Lower lobe of right lung (tissue), 2 donors: ENCODE measurements around the gene ISG20. TPM values are rescaled to one million over a fixed set of nuclear protein-coding genes. Genes with fewer than 3 reads are reported as not detected.
A peak's percentile ranks its signal among the peaks of the same experiment; 100 is the strongest.

Source experiments
- ATAC-seq, 2 donors: fragments of 200-7000 bp; cut with Tn5 transposase; one replicate each; pipeline ENCODE4 v1.9.1; 2020 to 2022; ENCODE audit warnings: mild to moderate bottlenecking in 2 of 2, moderate library complexity in 2 of 2
- DNase-seq: peaks from one replicate; pipeline ENCODE4 v3.0.0-alpha.2; 2020
- H3K27ac ChIP-seq: fragments of 200-600 bp; one replicate; pipeline ENCODE4 v1.8.0; 2022
- H3K27me3 ChIP-seq: fragments of 200-600 bp; one replicate; pipeline ENCODE4 v1.8.0; 2022; ENCODE audit warnings: low read depth
- H3K36me3 ChIP-seq: fragments of 200-600 bp; one replicate; pipeline ENCODE4 v1.8.0; 2022; ENCODE audit warnings: mild to moderate bottlenecking
- H3K4me1 ChIP-seq: fragments of 200-600 bp; one replicate; pipeline ENCODE4 v1.8.0; 2022
- H3K4me3 ChIP-seq: fragments of 200-600 bp; one replicate; pipeline ENCODE4 v1.8.0; 2022; ENCODE audit warnings: mild to moderate bottlenecking
- H3K9me3 ChIP-seq: fragments of 200-600 bp; one replicate; pipeline ENCODE4 v1.8.0; 2022
- CTCF ChIP-seq: fragments of 200-600 bp; IDR thresholded peaks from one replicate; pipeline ENCODE4 v1.8.0; 2022; ENCODE audit warnings: antibody characterized with exemption, mild to moderate bottlenecking
- intact Hi-C: fragments of 100-400 bp; cut with DNase I; formaldehyde crosslinking; loops from one replicate; pipeline ENCODE4 v1.11.0; 2022
- long read RNA-seq: library from polyadenylated mRNA; unstranded; transcript quantifications from one replicate; pipeline ENCODE4 v2.0.0, GENCODE V29; 2021
- total RNA-seq: library from RNA; stranded (reverse); fragmentation: NEBNext Ultra II Directional; extraction: Animal tissue kit (Norgen Biotek cat#: 25700); gene quantifications from one replicate; pipeline ENCODE4 v1.2.1, GENCODE V29; 2021
- donor health status: DM: no; HTN: yes; CAD: no; lungs with severe emphysema.

Gene ISG20
- total RNA-seq = 32.0 TPM
- long read RNA-seq, full-length matches to known transcripts = 20 of 31 reads
- long read RNA-seq, partial matches to known transcripts = 6 of 31 reads
- long read RNA-seq, other reads (novel, unspliced or antisense) = 5 of 31 reads

- H3K27me3 ChIP-seq = no peaks in the 10 kb centered on the region
- peak within 1 kb of the TSS; percentile 98 for H3K27ac ChIP-seq
- peak within 1 kb of the TSS; percentile 58 for H3K4me3 ChIP-seq
- TF ChIP-seq CTCF = peak; percentile 53
- H3K36me3 ChIP-seq = peaks cover 6% of the 10 kb centered on the region
- intact Hi-C loops = no loop called here
- ATAC-seq (peak; percentile 94 to 95), DNase-seq (peak; percentile 97)
- peaks cover 67% of the 10 kb centered on the region for H3K4me1 ChIP-seq
- no peaks in the 10 kb centered on the region for H3K9me3 ChIP-seq
Measured at GRCh38 chr15:88638626-88639372, at the start of gene ISG20. Gene ISG20 (plus strand): TSS chr15:88639016. CDS start chr15:88639367, 351 bp downstream.

GRCh38 chr15:88590759-88591158 is 48.1 kb upstream of the ISG20 start:
- H3K4me1 ChIP-seq = no peaks in the 10 kb centered on the region
- H3K36me3 ChIP-seq = no peaks in the 10 kb centered on the region
- ATAC-seq = no peak
- no peak for DNase-seq
- TF ChIP-seq CTCF = no peak
- no peak overlapping the region for H3K27ac ChIP-seq
- intact Hi-C loops = no loop called here
- no peaks in the 10 kb centered on the region for H3K27me3 ChIP-seq
- H3K9me3 ChIP-seq = no peaks in the 10 kb centered on the region
- H3K4me3 ChIP-seq = no peak overlapping the region

- Histone ChIP-seq H3K36me3 (no peaks in the 10 kb centered on the region), H3K9me3 (no peaks in the 10 kb centered on the region), H3K4me3 (no peak overlapping the region), H3K27me3 (no peaks in the 10 kb centered on the region), H3K4me1 (no peaks in the 10 kb centered on the region), H3K27ac (no peak overlapping the region)
- no peak for ATAC-seq
- no peak for DNase-seq
- intact Hi-C loops = no loop called here
- TF ChIP-seq CTCF = no peak
Measured at GRCh38 chr15:88591384-88591783, 47.4 kb upstream of the ISG20 start.

GRCh38 chr15:88603885-88604284 is 34.9 kb upstream of the ISG20 start:
- no peak overlapping the region for H3K27ac ChIP-seq
- no peaks in the 10 kb centered on the region for H3K9me3 ChIP-seq
- H3K4me3 ChIP-seq = no peak overlapping the region
- H3K36me3 ChIP-seq = no peaks in the 10 kb centered on the region
- peaks cover 13% of the 10 kb centered on the region for H3K4me1 ChIP-seq
- intact Hi-C loops = no loop called here
- no peak for DNase-seq
- peaks cover 55% of the 10 kb centered on the region for H3K27me3 ChIP-seq
- no peak for TF ChIP-seq CTCF
- no peak for ATAC-seq

GRCh38 chr15:88604381-88605188 is 34.2 kb upstream of the ISG20 start:
- peaks cover 13% of the 10 kb centered on the region for H3K4me1 ChIP-seq
- peaks cover 55% of the 10 kb centered on the region for H3K27me3 ChIP-seq
- intact Hi-C loops = no loop called here
- no peaks in the 10 kb centered on the region for H3K36me3 ChIP-seq
- H3K4me3 ChIP-seq = no peak overlapping the region
- no peak for ATAC-seq
- no peaks in the 10 kb centered on the region for H3K9me3 ChIP-seq
- TF ChIP-seq CTCF = no peak
- no peak overlapping the region for H3K27ac ChIP-seq
- no peak for DNase-seq
